HepG2 (cell line): ENCODE results near the gene CHKA. TPM values are rescaled to one million over a fixed set of nuclear protein-coding genes. Genes with fewer than 3 reads are reported as not detected.

ENCODE experiments used
- ATAC-seq: fragments of 200-7000 bp; cut with Tn5 transposase; 3 replicates; pipeline ENCODE4 v1.9.1; 2020; ENCODE audit warnings: mild to moderate bottlenecking, moderate library complexity
- BruUV-seq: library from RNA; stranded (reverse); fragments of 400-500 nt; replicated peaks from 2 replicates; lab custom pipeline; 2021; lab: Mats Ljungman, UMichigan
- CTCF ChIA-PET: fragments of 300-600 bp; formaldehyde crosslinking; extraction: SDS; loops from one replicate; lab custom pipeline; 2021; ENCODE audit warnings: low total read pairs, inconsistent platforms, low intra/inter-chr PET ratio; lab: Yijun Ruan, JAX
- POLR2A ChIA-PET: fragments of 350-600 bp; sonication (Branson Sonifier 250); formaldehyde crosslinking; loops from one replicate; lab custom pipeline; 2020; ENCODE audit warnings: antibody characterized with exemption, inconsistent platforms; lab: Yijun Ruan, JAX
- DNase-seq: peaks from one replicate; pipeline ENCODE4 v3.0.0-alpha.2; 2015; ENCODE audit warnings: low spot score
- FAIRE-seq: peaks from 3 replicates; lab custom pipeline; 2011; peaks lifted over from hg19 to GRCh38; lab: Jason Lieb, UNC
- H2AFZ ChIP-seq: one replicate; pipeline ENCODE4 v1.6.1; 2011; ENCODE audit warnings: low read length, inconsistent platforms
- H3K27ac ChIP-seq: fragments of 300-600 bp; 3 replicates; pipeline ENCODE4 v1.8.0; 2011; ENCODE audit warnings: mixed run types, mild to moderate bottlenecking, mixed read lengths, low read length, inconsistent platforms; ENCODE audit not compliant: insufficient read depth; ENCODE audit errors: extremely low read length
- H3K27me3 ChIP-seq, 2 experiments: fragments of 200-600 bp in 1 of 2; 2 replicates in 1 of 2; 3 replicates in 1 of 2; pipeline versions ENCODE4 v1.6.0 to v1.8.0; 2011; ENCODE audit warnings: low read length in 2 of 2, mild to moderate bottlenecking in 2 of 2, moderate library complexity in 2 of 2, inconsistent platforms in 1 of 2; ENCODE audit not compliant: insufficient read depth in 2 of 2, control insufficient read depth in 1 of 2
- H3K36me3 ChIP-seq, 2 experiments: fragments of 200-600 bp in 1 of 2; replicated peaks in 1 of 2; 2 replicates in 1 of 2; 3 replicates in 1 of 2; pipeline versions ENCODE4 v1.5.1 to v1.8.0; 2011; ENCODE audit warnings: low read length in 2 of 2, inconsistent platforms in 1 of 2; ENCODE audit not compliant: insufficient read depth in 2 of 2, control insufficient read depth in 1 of 2
- H3K4me1 ChIP-seq: 2 replicates; pipeline ENCODE4 v1.5.1; 2012; ENCODE audit warnings: low read length, inconsistent platforms; ENCODE audit not compliant: insufficient read depth
- H3K4me2 ChIP-seq: 2 replicates; pipeline ENCODE4 v1.6.0; 2011; ENCODE audit warnings: low read depth, low read length, inconsistent platforms
- H3K4me3 ChIP-seq, 3 experiments: fragments of 200-600 bp in 1 of 3; sonication (generic), shearing (Covaris generic) in 1 of 3; replicated peaks in 1 of 3; 2 replicates each; pipeline ENCODE4 v1.5.1; 2011 to 2016; ENCODE audit warnings: low read length in 3 of 3, inconsistent platforms in 2 of 3, low read depth in 2 of 3, mild to moderate bottlenecking in 2 of 3, control low read depth in 1 of 3, mixed read lengths in 1 of 3; ENCODE audit not compliant: insufficient read depth in 1 of 3
- H3K79me2 ChIP-seq: one replicate; pipeline ENCODE4 v1.6.1; 2011; ENCODE audit warnings: low read length, inconsistent platforms; ENCODE audit not compliant: insufficient read depth
- H3K9ac ChIP-seq: 2 replicates; pipeline ENCODE4 v1.6.0; 2011; ENCODE audit warnings: mild to moderate bottlenecking, low read depth, low read length, inconsistent platforms; ENCODE audit not compliant: insufficient read depth
- H3K9me3 ChIP-seq: 2 replicates; pipeline ENCODE4 v1.5.1; 2012; ENCODE audit warnings: mild to moderate bottlenecking, low read length
- H4K20me1 ChIP-seq: 2 replicates; pipeline ENCODE4 v1.6.0; 2011; ENCODE audit warnings: inconsistent platforms, mild to moderate bottlenecking, low read length, moderate library complexity; ENCODE audit not compliant: insufficient read depth
- CTCF ChIP-seq: sonication (generic); formaldehyde crosslinking; IDR thresholded peaks from 2 replicates; pipeline ENCODE4 v1.5.0; 2020; ENCODE audit warnings: mild to moderate bottlenecking, missing genetic modification reagents, moderate library complexity
- DZIP1 ChIP-seq: sonication (generic); formaldehyde crosslinking; IDR thresholded peaks from 2 replicates; pipeline ENCODE4 v1.5.0; 2020; ENCODE audit warnings: mild to moderate bottlenecking, missing genetic modification reagents
- FOXA1 ChIP-seq, 2 experiments: fragments of 450-650 bp in 1 of 2; sonication (generic) in 1 of 2; formaldehyde crosslinking in 1 of 2; IDR thresholded peaks; 2 replicates each; pipeline versions ENCODE4 v1.4.0 to v1.6.1; 2016 to 2020; ENCODE audit warnings: missing genetic modification reagents in 1 of 2
- FOXO1 ChIP-seq: sonication (generic); formaldehyde crosslinking; IDR thresholded peaks from 2 replicates; pipeline ENCODE4 v1.4.0; 2020; ENCODE audit warnings: missing genetic modification reagents
- ISX ChIP-seq: sonication (generic); formaldehyde crosslinking; conservative IDR thresholded peaks from 2 replicates; pipeline ENCODE4 v1.5.0; 2020; ENCODE audit warnings: missing genetic modification reagents
- NFIB ChIP-seq: sonication (generic); formaldehyde crosslinking; IDR thresholded peaks from 2 replicates; pipeline ENCODE4 v1.9.0; 2021; ENCODE audit warnings: missing genetic modification reagents, mild to moderate bottlenecking, borderline replicate concordance
- SOX13 ChIP-seq, 3 experiments: fragments of 450-650 bp in 1 of 3; sonication (generic) in 1 of 3; formaldehyde crosslinking in 1 of 3; IDR thresholded peaks in 2 of 3; conservative IDR thresholded peaks in 1 of 3; 2 replicates each; pipeline versions ENCODE4 v1.5.0 to v1.6.1; 2016 to 2020; ENCODE audit warnings: antibody characterized with exemption in 1 of 3, mild to moderate bottlenecking in 1 of 3, missing compliant biosample characterization in 1 of 3, missing genetic modification reagents in 1 of 3, moderate library complexity in 1 of 3
- SP140L ChIP-seq: sonication (generic); formaldehyde crosslinking; IDR thresholded peaks from 2 replicates; pipeline ENCODE4 v1.4.0; 2020; ENCODE audit warnings: missing genetic modification reagents, borderline replicate concordance
- SUZ12 ChIP-seq: fragments of 150-350 bp; IDR thresholded peaks from 2 replicates; pipeline ENCODE4 v1.6.1; 2014; ENCODE audit warnings: low read depth, low read length
- YEATS2 ChIP-seq: sonication (generic); formaldehyde crosslinking; IDR thresholded peaks from 2 replicates; pipeline ENCODE4 v1.4.0; 2020; ENCODE audit warnings: missing genetic modification reagents, borderline replicate concordance
- ZBTB37 ChIP-seq: sonication (generic); formaldehyde crosslinking; IDR thresholded peaks from 2 replicates; pipeline ENCODE4 v1.4.0; 2020; ENCODE audit warnings: mild to moderate bottlenecking, missing genetic modification reagents
- ZEB1 ChIP-seq: IDR thresholded peaks from 2 replicates; pipeline ENCODE4 v1.6.1; 2012; ENCODE audit warnings: mild to moderate bottlenecking, low read depth, inconsistent platforms; ENCODE audit not compliant: insufficient replicate concordance
- ZKSCAN8 ChIP-seq: IDR thresholded peaks from 2 replicates; pipeline ENCODE4 v1.6.1; 2016; ENCODE audit warnings: borderline replicate concordance, missing genetic modification reagents, missing compliant biosample characterization
- ZNF543 ChIP-seq: sonication (generic); formaldehyde crosslinking; IDR thresholded peaks from 2 replicates; pipeline ENCODE4 v1.4.0; 2020; ENCODE audit warnings: mild to moderate bottlenecking, missing genetic modification reagents
- ZNF570 ChIP-seq: sonication (generic); formaldehyde crosslinking; IDR thresholded peaks from 2 replicates; pipeline ENCODE4 v1.4.0; 2020; ENCODE audit warnings: mild to moderate bottlenecking, missing genetic modification reagents, borderline replicate concordance
- ZNF781 ChIP-seq: sonication (generic); formaldehyde crosslinking; IDR thresholded peaks from 2 replicates; pipeline ENCODE4 v1.5.1; 2020; ENCODE audit warnings: borderline replicate concordance, mild to moderate bottlenecking, missing genetic modification reagents; ENCODE audit errors: not compliant biosample characterization
- WGBS: methylation state at CpG from one replicate; pipeline ENCODE4 v1.1.6; 2017; ENCODE audit warnings: low lambda C conversion rate; 5-methylcytosine and 5-hydroxymethylcytosine counted together
- in situ Hi-C: cut with HindIII; loops from 2 replicates; pipeline ENCODE4 v1.10.0; 2017; ENCODE audit warnings: low pct_unique_long_range_greater_than_20kb; ENCODE audit not compliant: extremely low pct_ligation_motif_present
- intact Hi-C: fragments of 100-400 bp; cut with micrococcal nuclease; formaldehyde crosslinking; loops from one replicate; pipeline ENCODE4 v1.10.0; 2022; ENCODE audit not compliant: unreplicated experiment
- polyA plus RNA-seq, 8 experiments: library from polyadenylated mRNA; depleted of rRNA in 3 of 8; stranded (reverse) in 7 of 8; unstranded in 1 of 8; fragments of >200 nt; fragmentation: Illumina TruSeq in 4 of 8; extraction: Trizol in 4 of 8; gene quantifications; 2 replicates each; pipeline versions ENCODE4 v1.2.1 to v1.2.3, GENCODE V29; 2011 to 2016; ENCODE audit warnings: low read depth in 4 of 8, missing spikeins in 1 of 8, mixed read lengths in 1 of 8; ENCODE audit not compliant: insufficient read depth in 1 of 8
- total RNA-seq, 5 experiments: library from RNA; depleted of rRNA; stranded (reverse); fragments of >200 nt; fragmentation: Illumina TruSeq; extraction: Trizol; gene quantifications; 2 replicates each; pipeline ENCODE4 v1.2.3, GENCODE V29; 2016; ENCODE audit warnings: low read depth in 1 of 5

Gene CHKA
- total and polyA plus RNA-seq, 2 of the 13 experiments (the other 11 are each of a cell fraction or from before 2014, with no cell fraction given) = 71.6 to 92.7 TPM

- TF ChIP-seq FOXA1 (IDR thresholded peaks at IDR 0.05) (no peak), FOXA1 (CRISPR knock-in tag; IDR thresholded peaks at IDR 0.05) (no peak), SUZ12 (no peak), FOXO1 (CRISPR knock-in tag) (no peak), DZIP1 (no peak), ZBTB37 (CRISPR knock-in tag) (no peak), YEATS2 (CRISPR knock-in tag) (no peak)
- TF ChIP-seq, all 625 proteins: peak for 4
Measured at GRCh38 chr11:68113986-68114385, 7.2 kb downstream of the CHKA start (continued).

- DNase-seq = peak; percentile 59
- Histone ChIP-seq H3K79me2 (peaks cover 95% of the 10 kb centered on the region), H4K20me1 (peaks cover 39% of the 10 kb centered on the region), H3K27ac (peak overlapping the region; percentile 79), H3K9ac (0 out of 2 replicates have a peak overlapping the region, but pooled peaks have one; percentile 3), H3K9me3 (no peaks in the 10 kb centered on the region), H3K4me2 (peak overlapping the region; percentile 43), H3K27me3 (no peaks in the 10 kb centered on the region), H3K4me3 (0 out of 6 replicates have a peak overlapping the region, but pooled peaks of 1 of the 3 experiments have one; percentile 2), H3K4me1 (peaks cover 97% of the 10 kb centered on the region), H2AFZ (no peak overlapping the region), H3K36me3 (peaks cover 10 to 24% of the 10 kb centered on the region in 2 experiments; a peak in 4 of 5 replicates)
- no TSS peak for BruUV-seq
- in situ Hi-C loops = no loop called here
- CTCF ChIA-PET = no interaction called here
- peak; percentile 42 for ATAC-seq
- POLR2A ChIA-PET = interaction anchor here (0.7 to 1.7 kb wide), 6 partner anchors 11 to 101 kb away, joined by 3 to 10 read pairs (median 4); partner anchors contain the start of gene CHKA
- FAIRE-seq = no peak
- WGBS = 22% methylated on average over 10 of the region's 10 CpGs
- intact Hi-C loops = no loop called here
- TF ChIP-seq SP140L (CRISPR knock-in tag) (no peak), ZEB1 (no peak), SOX13 (IDR thresholded peaks at IDR 0.05) (no peak), SOX13 (CRISPR knock-in tag; conservative IDR thresholded peaks at IDR 0.05 in 1 of 2, IDR thresholded peaks at IDR 0.05 in 1 of 2) (peak in 1 of 2 experiments; percentile 73; a peak in 2 of 4 replicates), ISX (no peak), CTCF (no peak), ZKSCAN8 (CRISPR knock-in tag) (0 out of 2 replicates have a peak, but pooled peaks have one; percentile 17), ZNF570 (CRISPR knock-in tag) (no peak), ZNF543 (CRISPR knock-in tag) (no peak), ZNF781 (no peak), NFIB (CRISPR knock-in tag) (no peak)
Measured at GRCh38 chr11:68107689-68108088, 13.5 kb downstream of the CHKA start.
